Measurements from ENCODE around the gene TSSK1B.

DNA sequence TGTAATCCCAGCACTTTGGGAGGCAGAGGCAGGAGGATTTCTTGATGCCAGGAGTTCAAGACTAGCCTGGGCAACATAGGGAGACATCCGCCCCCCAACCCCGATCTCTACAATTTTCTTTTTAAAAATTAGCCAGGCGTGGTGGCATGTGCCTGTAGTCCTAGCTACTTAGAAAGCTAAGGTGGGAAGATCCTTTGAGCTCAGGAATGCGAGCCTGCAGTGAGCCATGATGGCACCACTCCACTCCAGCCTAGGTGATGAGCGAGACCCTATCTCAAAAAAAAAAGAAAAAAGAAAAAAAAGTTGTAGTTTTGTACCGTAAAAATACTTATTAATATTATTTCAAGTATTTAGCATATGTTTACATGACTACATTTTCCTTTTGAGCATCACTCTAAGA, 29.3 kb downstream of the TSSK1B start:
- TF ChIP-seq NFRKB (IDR thresholded peaks at IDR 0.05) (no peak), SP1 (IDR thresholded peaks at IDR 0.05) (no peak), LEF1 (IDR thresholded peaks at IDR 0.05; ENCODE audit: borderline replicate concordance) (no peak), FOXM1 (IDR thresholded peaks at IDR 0.05; ENCODE audit: borderline replicate concordance) (no peak), ZNF384 (IDR thresholded peaks at IDR 0.05) (no peak), SUZ12 (IDR thresholded peaks at IDR 0.05) (no peak), ARNT (IDR thresholded peaks at IDR 0.05) (no peak), L3MBTL2 (conservative IDR thresholded peaks at IDR 0.05) (no peak), FOXA1 (IDR thresholded peaks at IDR 0.05) (no peak), TARDBP (IDR thresholded peaks at IDR 0.05) (no peak), ELF4 (IDR thresholded peaks at IDR 0.05) (no peak)
- TF ChIP-seq, protein P1, sequence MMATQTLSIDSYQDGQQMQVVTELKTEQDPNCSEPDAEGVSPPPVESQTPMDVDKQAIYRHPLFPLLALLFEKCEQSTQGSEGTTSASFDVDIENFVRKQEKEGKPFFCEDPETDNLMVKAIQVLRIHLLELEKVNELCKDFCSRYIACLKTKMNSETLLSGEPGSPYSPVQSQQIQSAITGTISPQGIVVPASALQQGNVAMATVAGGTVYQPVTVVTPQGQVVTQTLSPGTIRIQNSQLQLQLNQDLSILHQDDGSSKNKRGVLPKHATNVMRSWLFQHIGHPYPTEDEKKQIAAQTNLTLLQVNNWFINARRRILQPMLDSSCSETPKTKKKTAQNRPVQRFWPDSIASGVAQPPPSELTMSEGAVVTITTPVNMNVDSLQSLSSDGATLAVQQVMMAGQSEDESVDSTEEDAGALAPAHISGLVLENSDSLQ (IDR thresholded peaks at IDR 0.05) = no peak

All from HEK293T (cell line).